Endometrial microvascular endothelial cells (primary cell): ENCODE results near the gene CACNG7. TPM values are rescaled to one million over a fixed set of nuclear protein-coding genes. Genes with fewer than 3 reads are reported as not detected.

ENCODE experiments used
- in situ Hi-C: cut with HindIII; loops from 2 replicates; pipeline ENCODE4 v1.10.0; 2017; ENCODE audit warnings: low sequenced_read_pairs, low pct_unique_long_range_greater_than_20kb; ENCODE audit errors: inconsistent ontology term
- total RNA-seq: library from RNA; depleted of rRNA; stranded (reverse); fragments of >200 nt; gene quantifications from one replicate; pipeline ENCODE4 v1.2.3, GENCODE V29; 2015; ENCODE audit errors: inconsistent ontology term

The CACNG7 gene
- total RNA-seq, 1 donor from 2014 or later, result not detected

- in situ Hi-C loops, result no loop called here
Observed at GRCh38 chr19:53966931-53967330, 57.9 kb downstream of the CACNG7 start.

DNA sequence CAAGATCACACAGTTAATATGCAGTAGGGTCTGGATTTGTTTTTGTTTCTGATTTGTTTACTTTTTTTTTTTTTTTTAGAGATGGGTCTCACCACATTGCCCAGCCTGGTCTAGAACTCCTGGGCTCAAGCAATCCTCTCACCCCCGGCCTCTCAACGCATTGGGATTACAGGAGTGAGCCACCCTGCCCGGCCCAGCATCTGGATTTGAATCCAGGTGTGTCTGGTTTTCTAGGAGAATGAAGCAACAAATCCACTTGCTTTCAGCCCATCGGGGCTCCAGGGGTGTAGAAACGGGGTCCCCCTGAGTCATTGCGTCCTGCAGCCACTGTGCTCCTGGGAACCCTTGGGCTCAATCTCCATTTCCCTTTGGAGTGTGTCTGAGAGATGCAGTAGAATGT, 60.3 kb downstream of the CACNG7 start:
- in situ Hi-C loops, result no loop called here

- in situ Hi-C loops, result no loop called here
Observed at GRCh38 chr19:53971673-53972072, 62.6 kb downstream of the CACNG7 start.

DNA sequence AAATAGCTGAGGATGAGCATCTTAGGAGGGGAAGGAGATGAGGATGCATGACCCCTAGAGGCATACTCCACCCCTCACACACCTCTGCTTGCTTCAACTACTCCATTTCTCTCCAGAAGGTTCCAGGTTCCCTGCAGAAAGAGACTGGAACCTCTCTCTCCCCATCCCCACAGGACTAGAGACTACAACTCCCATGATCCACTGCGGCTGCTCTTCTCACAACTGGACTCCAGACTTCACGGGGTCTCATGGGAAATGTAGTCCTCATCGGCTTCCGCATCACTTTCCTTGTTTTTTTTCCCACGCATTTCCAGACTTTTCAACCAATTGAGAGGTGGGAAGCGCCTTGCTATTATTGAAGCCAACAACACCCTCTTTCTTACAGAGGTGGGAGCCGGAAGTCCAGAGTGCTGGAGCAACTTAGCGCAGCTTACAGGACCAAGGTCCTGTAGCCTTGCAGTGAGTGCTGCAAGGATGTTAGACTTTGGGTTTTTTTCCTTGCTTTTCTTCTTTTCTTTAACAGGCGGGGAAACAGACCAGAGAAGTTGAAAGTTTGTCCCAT, 68.4 kb downstream of the CACNG7 start:
- in situ Hi-C loops, result no loop called here

DNA sequence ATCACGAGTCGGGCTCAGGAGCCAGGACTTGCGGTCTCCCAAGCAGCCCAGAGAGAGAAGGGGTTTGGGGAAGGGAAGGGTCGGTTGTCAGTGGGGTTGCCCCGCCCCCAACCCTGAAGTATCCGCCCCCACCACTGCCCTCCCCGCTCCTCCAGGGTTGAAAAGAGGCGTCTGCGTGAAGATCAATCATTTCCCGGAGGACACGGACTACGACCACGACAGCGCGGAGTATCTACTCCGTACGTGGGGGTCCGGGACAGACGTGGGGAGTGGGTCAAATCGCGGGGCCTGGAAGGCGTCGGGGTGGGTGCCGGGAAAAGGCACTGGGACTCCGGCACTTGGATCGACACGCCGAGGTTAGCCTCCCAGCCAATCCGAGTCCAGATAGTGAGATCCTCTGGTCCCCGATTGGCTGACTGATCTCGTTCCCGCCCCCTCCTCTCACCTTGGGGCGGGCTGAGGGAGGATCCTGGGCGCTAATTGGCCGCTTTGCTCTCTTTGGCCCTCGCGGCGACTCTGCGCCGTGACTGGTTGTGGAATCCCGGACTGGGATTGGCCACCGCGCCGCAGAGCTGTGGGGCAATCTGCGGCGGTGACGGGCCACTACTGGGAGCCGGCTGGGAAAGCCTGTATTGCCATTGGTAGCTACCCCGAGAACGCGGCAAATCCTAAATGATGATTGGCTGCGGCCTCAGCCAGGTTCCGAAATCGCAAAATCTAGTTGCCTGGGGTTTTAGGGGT, 69.1 kb downstream of the CACNG7 start:
- in situ Hi-C loops, result no loop called here

- in situ Hi-C loops, result no loop called here
Observed at GRCh38 chr19:53978975-53979801, 70.1 kb downstream of the CACNG7 start.

- in situ Hi-C loops, result no loop called here
Observed at GRCh38 chr19:53980539-53981375, 71.7 kb downstream of the CACNG7 start.

DNA sequence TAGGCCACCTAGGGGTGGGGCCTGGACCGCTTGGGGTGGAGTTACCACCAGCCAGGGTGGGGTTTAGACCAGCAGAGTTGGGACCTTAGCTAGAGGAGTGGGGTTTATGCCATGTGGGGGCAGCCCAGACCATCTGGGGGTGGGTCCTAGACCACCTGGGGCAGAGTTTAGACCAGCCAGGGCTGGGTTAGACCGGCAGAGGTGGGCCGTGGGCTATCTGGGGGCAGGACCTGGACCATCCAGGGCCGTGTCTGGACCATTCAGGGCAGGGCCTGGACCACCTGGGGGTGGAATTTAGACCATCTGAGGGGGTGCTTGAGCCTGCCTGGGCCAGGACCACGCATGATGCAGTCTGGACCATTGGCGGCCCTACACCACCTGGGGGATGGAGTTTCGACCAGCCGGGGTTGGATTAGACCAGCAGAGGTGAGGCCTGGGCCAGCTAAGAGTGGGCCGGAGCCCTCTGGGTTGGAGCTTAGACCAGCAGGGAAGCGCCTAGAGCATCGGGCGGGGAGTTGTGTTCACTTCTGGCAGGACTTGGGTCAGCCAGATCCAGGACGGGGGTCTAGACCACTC, 72.4 kb downstream of the CACNG7 start:
- in situ Hi-C loops, result no loop called here

DNA sequence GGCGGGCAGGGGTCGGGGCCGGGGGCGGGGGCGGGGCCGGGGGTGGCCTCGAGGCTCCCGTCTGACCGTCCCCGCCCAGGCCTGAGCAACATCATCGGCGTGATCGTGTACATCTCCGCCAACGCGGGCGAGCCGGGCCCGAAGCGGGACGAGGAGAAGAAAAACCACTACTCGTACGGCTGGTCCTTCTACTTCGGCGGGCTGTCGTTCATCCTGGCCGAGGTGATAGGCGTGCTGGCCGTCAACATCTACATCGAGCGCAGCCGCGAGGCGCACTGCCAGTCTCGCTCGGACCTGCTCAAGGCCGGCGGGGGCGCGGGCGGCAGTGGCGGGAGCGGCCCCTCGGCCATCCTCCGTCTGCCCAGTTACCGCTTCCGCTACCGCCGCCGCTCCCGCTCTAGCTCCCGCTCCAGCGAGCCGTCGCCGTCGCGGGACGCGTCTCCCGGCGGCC, 72.9 kb downstream of the CACNG7 start:
- in situ Hi-C loops, result no loop called here

- in situ Hi-C loops, result no loop called here
Observed at GRCh38 chr19:53982611-53983010, 73.5 kb downstream of the CACNG7 start.

GRCh38 chr19:53983457-53984289, 74.6 kb downstream of the CACNG7 start:
- in situ Hi-C loops, result no loop called here

DNA sequence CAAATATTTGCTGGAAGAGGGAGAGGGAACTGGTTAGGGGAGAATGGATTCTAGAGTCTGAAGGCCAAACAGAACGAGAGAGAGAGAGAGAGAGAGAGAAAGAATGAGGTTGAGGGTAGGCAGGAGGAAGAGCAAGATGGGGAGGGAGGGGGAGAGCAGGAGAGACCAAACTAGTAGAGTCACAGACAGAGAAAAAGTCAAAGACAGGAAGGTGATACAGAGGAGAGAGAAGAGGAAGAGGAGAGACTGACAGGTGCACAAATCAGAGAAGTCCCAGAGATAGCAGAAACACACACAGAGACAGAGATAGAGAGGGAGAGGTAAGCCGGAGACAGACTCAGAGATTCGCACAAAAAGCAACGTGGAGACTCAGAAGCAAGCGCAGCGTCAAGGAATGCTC, 76.8 kb downstream of the CACNG7 start:
- in situ Hi-C loops, result no loop called here

DNA sequence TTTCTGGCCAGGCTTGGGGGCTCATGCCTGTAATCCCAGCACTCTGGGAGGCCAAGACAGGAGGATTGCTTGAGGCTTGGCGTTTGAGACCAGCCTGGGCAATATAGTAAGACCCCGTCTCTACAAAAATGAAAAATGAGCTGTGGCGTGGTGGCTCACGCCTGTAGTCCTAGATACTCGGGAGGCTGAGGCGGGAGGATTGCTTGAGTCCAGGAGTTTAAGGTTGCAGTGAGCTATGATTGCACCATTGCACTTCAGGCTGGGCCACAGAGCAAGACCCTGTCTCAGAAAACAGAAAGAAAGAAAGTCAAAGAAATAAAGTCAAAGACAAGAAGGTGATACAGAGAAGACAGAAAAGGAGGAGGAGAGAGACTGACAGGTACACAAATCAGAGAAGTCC, 79.9 kb downstream of the CACNG7 start:
- in situ Hi-C loops, result no loop called here

- in situ Hi-C loops, result no loop called here
Observed at GRCh38 chr19:53989600-53990533, 80.8 kb downstream of the CACNG7 start.

DNA sequence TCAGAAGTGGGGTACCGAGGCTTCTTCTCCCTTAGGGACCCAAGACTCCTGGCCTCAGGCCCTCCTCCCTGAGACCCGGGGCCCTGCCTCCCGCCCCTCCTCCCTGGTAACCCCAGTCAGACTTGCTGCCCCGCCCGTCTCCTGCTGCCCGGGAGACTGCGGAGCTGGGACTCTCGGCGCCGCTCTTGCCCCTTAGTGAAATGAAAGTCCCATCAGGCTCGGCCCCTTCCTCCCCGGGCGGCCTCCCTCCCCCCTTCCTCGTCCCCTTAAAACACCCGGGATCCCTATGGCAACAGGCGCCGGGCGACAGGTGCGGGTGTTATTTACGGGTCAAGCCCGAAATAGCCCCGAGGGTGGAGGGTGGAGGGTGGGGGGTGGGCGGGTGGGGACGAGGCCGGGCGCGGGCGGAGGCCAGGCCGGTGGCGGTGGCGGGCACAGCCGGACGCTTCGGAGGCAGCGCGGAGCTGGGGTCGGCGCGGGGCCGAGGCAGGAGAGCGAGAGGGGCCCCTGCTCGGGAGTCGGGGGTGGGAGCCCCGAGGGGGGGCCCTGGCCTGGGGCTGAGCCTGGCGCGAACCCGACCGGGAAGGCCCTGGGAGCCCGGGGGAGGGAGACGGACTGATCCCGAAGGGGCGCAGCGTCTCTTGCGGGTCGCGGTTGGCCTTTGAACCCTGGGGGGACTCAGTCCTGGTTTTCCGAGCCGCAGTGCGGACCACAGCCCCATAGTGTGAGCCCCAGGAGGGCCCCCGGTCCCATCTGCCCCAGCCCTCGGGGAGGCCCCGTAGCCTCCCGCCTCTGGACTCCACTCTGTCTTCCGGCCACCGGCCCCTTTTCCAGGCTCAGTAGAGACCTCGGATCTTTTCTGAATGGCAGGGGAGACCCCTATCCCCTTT, 82.4 kb downstream of the CACNG7 start, which contains the start of gene CACNG6:
Gene CACNG6, plus strand, starts transcription at position 414 of the 890 bp plus-strand sequence. CDS start 1,241 bp downstream, outside the sequence.
- in situ Hi-C loops, result no loop called here

- in situ Hi-C loops, result no loop called here
Observed at GRCh38 chr19:53992211-53992610, 83.1 kb downstream of the CACNG7 start.
